Cardiac muscle cell (in vitro differentiated cells and primary cell): ENCODE results near the gene HTR3B. TPM values are rescaled to one million over a fixed set of nuclear protein-coding genes. Genes with fewer than 3 reads are reported as not detected.

ENCODE experiments used
- DNase-seq, 2 donors: peaks; one replicate each; pipeline versions ENCODE4 v3.0.0 to v3.0.0-alpha.2; 2010 to 2017; ENCODE audit warnings: low read depth in 1 of 2, low spot score in 1 of 2
- H3K27ac ChIP-seq: fragments of 200-600 bp; sonication (generic); 2 replicates; pipeline ENCODE4 v1.5.1; 2016
- H3K27me3 ChIP-seq: fragments of 200-600 bp; sonication (generic); 2 replicates; pipeline ENCODE4 v1.6.0; 2016; ENCODE audit warnings: control low read depth
- H3K36me3 ChIP-seq: fragments of 200-600 bp; sonication (generic); 2 replicates; pipeline ENCODE4 v1.5.1; 2016; ENCODE audit warnings: control low read depth
- H3K4me1 ChIP-seq: fragments of 200-600 bp; sonication (generic); 2 replicates; pipeline ENCODE4 v1.8.1; 2017; ENCODE audit warnings: low read depth, mild to moderate bottlenecking, mixed run types
- H3K4me3 ChIP-seq: fragments of 200-600 bp; sonication (generic); 2 replicates; pipeline ENCODE4 v1.5.1; 2016; ENCODE audit warnings: mild to moderate bottlenecking
- H3K9me3 ChIP-seq: fragments of 200-600 bp; sonication (generic); 2 replicates; pipeline ENCODE4 v1.5.1; 2017; ENCODE audit warnings: low read depth, mild to moderate bottlenecking, control low read depth
- polyA plus RNA-seq: library from polyadenylated mRNA; unstranded; fragments of >200 nt; fragmentation: Nextera tagmentation; extraction: Ambion mirVana; gene quantifications from 2 replicates; pipeline ENCODE4 v1.2.1, GENCODE V29; 2016
- total RNA-seq: library from RNA; depleted of rRNA; stranded (reverse); fragments of >200 nt; gene quantifications from 2 replicates; pipeline ENCODE4 v1.2.3, GENCODE V29; 2016
- TF ChIP-seq, protein P1 (sequence below): IDR thresholded peaks from 2 replicates; pipeline ENCODE4 v1.5.1; 2012; ENCODE audit warnings: low read depth, mild to moderate bottlenecking, low read length

The HTR3B gene
- total and polyA plus RNA-seq, 2 experiments from 2014 or later: not detected

DNA sequence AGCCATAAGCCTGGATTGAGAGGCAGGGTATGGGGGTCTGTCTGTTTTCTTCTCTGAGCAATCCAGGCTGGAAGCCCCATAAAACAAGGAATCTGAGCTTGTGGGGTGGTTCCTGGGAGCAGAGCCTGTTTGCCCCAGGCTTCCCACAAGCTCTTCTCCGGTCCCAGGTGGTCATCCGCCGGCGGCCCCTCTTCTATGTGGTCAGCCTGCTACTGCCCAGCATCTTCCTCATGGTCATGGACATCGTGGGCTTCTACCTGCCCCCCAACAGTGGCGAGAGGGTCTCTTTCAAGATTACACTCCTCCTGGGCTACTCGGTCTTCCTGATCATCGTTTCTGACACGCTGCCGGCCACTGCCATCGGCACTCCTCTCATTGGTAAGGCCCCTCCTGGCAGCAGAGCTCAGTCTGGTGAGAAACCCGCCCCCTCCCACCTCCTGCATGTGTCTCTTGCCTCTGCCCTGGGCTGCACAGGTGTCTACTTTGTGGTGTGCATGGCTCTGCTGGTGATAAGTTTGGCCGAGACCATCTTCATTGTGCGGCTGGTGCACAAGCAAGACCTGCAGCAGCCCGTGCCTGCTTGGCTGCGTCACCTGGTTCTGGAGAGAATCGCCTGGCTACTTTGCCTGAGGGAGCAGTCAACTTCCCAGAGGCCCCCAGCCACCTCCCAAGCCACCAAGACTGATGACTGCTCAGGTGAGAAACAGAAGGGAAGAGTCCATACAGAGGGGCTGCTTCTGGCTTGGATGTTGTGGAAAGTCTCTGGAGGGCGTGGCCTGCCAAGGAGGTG lies 82.0 kb downstream of the HTR3B start:
- Histone ChIP-seq H3K4me3 (no peak overlapping the region), H3K27ac (no peak overlapping the region), H3K36me3 (no peaks in the 10 kb centered on the region), H3K9me3 (no peaks in the 10 kb centered on the region), H3K4me1 (no peaks in the 10 kb centered on the region), H3K27me3 (no peaks in the 10 kb centered on the region)
- TF ChIP-seq, protein P1, sequence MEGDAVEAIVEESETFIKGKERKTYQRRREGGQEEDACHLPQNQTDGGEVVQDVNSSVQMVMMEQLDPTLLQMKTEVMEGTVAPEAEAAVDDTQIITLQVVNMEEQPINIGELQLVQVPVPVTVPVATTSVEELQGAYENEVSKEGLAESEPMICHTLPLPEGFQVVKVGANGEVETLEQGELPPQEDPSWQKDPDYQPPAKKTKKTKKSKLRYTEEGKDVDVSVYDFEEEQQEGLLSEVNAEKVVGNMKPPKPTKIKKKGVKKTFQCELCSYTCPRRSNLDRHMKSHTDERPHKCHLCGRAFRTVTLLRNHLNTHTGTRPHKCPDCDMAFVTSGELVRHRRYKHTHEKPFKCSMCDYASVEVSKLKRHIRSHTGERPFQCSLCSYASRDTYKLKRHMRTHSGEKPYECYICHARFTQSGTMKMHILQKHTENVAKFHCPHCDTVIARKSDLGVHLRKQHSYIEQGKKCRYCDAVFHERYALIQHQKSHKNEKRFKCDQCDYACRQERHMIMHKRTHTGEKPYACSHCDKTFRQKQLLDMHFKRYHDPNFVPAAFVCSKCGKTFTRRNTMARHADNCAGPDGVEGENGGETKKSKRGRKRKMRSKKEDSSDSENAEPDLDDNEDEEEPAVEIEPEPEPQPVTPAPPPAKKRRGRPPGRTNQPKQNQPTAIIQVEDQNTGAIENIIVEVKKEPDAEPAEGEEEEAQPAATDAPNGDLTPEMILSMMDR: no peak
- no peak for DNase-seq

DNA sequence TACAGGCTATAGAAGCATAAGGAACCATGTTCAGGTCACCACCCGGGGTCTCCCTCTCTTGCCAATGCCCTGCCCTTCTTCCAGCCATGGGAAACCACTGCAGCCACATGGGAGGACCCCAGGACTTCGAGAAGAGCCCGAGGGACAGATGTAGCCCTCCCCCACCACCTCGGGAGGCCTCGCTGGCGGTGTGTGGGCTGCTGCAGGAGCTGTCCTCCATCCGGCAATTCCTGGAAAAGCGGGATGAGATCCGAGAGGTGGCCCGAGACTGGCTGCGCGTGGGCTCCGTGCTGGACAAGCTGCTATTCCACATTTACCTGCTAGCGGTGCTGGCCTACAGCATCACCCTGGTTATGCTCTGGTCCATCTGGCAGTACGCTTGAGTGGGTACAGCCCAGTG lies 84.8 kb downstream of the HTR3B start:
- Histone ChIP-seq H3K4me1 (no peaks in the 10 kb centered on the region), H3K27ac (no peak overlapping the region), H3K36me3 (no peaks in the 10 kb centered on the region), H3K4me3 (no peak overlapping the region), H3K9me3 (no peaks in the 10 kb centered on the region), H3K27me3 (peaks cover 19% of the 10 kb centered on the region)
- DNase-seq: no peak
- TF ChIP-seq, protein P1: no peak

DNA sequence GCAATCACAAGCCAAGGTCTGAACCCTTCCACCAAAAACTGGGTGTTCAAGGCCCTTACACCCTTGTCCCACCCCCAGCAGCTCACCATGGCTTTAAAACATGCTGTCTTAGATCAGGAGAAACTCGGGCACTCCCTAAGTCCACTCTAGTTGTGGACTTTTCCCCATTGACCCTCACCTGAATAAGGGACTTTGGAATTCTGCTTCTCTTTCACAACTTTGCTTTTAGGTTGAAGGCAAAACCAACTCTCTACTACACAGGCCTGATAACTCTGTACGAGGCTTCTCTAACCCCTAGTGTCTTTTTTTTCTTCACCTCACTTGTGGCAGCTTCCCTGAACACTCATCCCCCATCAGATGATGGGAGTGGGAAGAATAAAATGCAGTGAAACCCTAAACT lies 85.3 kb downstream of the HTR3B start:
- H3K4me3 ChIP-seq: no peak overlapping the region
- TF ChIP-seq, protein P1: no peak
- no peak overlapping the region for H3K27ac ChIP-seq
- no peaks in the 10 kb centered on the region for H3K36me3 ChIP-seq
- H3K4me1 ChIP-seq: no peaks in the 10 kb centered on the region
- peaks cover 21% of the 10 kb centered on the region for H3K27me3 ChIP-seq
- no peaks in the 10 kb centered on the region for H3K9me3 ChIP-seq
- no peak for DNase-seq

DNA sequence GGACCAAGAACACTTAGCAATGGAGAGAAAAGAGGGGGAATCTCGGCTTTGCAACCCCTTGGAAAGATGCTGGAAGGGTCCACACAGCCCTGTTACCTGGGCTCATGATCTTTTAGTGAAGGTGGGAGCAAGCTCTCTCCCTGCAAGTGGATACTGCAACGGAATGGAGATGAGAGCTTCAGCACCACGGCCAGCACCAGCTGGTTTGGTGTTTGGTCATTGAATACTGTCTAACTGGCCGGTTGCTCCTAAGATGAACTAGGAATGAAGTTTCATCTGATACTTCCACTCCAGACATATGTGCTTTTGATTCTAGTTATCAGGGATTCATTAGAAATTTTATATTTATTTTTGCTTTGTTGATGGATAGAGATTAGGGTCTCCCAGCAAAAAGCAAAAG lies 86.6 kb downstream of the HTR3B start:
- TF ChIP-seq, protein P1: no peak
- Histone ChIP-seq H3K4me1 (no peaks in the 10 kb centered on the region), H3K27ac (no peak overlapping the region), H3K4me3 (no peak overlapping the region), H3K9me3 (no peaks in the 10 kb centered on the region), H3K36me3 (no peaks in the 10 kb centered on the region), H3K27me3 (peaks cover 27% of the 10 kb centered on the region)
- DNase-seq: peak; percentile 65 to 89

DNA sequence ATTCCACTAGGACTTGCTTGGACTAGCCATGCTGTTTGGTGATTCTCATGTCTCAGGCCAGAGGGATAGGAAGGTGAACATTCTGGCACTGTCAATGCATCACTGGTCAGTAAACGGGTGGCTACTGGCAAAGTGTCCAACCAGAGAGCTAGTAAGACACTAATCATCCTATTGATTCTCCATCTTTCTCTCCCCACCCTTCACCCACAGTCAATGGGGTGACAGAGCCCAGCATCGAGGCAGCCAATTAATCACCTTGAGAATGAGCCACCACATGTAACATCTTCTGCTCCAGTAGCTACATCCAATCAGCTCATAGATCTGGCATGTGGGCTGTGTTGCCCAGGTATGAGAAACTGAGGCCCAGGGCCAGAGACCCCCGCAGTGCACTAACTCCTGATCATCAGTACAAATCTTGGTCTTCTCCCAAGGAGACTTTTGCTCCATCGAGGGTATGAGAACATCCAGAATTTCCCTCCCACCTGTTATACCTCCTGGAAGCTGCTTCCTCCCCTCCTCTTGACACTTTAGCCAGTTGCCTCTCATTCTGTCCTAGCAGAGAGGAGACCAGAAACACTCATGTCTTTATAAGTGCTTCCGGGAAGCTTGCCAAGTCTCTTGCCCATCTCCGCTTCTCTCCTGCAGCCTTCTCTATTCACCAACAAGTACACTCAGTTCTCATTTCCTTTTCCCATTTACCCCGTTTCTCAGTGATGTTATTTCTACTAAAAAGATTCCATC lies 87.3 kb downstream of the HTR3B start:
- DNase-seq: peak; percentile 20 to 24

More for the DNA sequence above, 87.3 kb downstream of the HTR3B start:
- Histone ChIP-seq H3K4me3 (no peak overlapping the region), H3K36me3 (no peaks in the 10 kb centered on the region), H3K27ac (no peak overlapping the region), H3K27me3 (peaks cover 33% of the 10 kb centered on the region), H3K4me1 (no peaks in the 10 kb centered on the region), H3K9me3 (no peaks in the 10 kb centered on the region)
- TF ChIP-seq, protein P1: no peak
